GM10266 (cell line): ENCODE measurements around the gene EXOC3.
"Not testable (repeated sequence)": the region's sequence is repeated elsewhere in the genome, so short reads cannot be mapped to it uniquely, and the experiment has no call there.

Experiments
- DNase-seq: peaks from one replicate; pipeline ENCODE4 v3.0.0; 2012; ENCODE audit errors: extremely low spot score
- TF ChIP-seq, protein P1 (sequence below): IDR thresholded peaks from 2 replicates; pipeline ENCODE4 v1.5.1; 2012; ENCODE audit warnings: mild to moderate bottlenecking, low read depth; ENCODE audit not compliant: control insufficient read depth, insufficient read depth; ENCODE audit errors: missing control alignments

Gene EXOC3

GRCh38 chr5:442335-443238, at the start of gene EXOC3:
Gene EXOC3, plus strand, starts transcription at chr5:443176. Its CDS starts 3,030 bp downstream, at chr5:446206.
- peak; percentile 95 for DNase-seq
- TF ChIP-seq, protein P1, sequence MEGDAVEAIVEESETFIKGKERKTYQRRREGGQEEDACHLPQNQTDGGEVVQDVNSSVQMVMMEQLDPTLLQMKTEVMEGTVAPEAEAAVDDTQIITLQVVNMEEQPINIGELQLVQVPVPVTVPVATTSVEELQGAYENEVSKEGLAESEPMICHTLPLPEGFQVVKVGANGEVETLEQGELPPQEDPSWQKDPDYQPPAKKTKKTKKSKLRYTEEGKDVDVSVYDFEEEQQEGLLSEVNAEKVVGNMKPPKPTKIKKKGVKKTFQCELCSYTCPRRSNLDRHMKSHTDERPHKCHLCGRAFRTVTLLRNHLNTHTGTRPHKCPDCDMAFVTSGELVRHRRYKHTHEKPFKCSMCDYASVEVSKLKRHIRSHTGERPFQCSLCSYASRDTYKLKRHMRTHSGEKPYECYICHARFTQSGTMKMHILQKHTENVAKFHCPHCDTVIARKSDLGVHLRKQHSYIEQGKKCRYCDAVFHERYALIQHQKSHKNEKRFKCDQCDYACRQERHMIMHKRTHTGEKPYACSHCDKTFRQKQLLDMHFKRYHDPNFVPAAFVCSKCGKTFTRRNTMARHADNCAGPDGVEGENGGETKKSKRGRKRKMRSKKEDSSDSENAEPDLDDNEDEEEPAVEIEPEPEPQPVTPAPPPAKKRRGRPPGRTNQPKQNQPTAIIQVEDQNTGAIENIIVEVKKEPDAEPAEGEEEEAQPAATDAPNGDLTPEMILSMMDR, result no peak

DNA sequence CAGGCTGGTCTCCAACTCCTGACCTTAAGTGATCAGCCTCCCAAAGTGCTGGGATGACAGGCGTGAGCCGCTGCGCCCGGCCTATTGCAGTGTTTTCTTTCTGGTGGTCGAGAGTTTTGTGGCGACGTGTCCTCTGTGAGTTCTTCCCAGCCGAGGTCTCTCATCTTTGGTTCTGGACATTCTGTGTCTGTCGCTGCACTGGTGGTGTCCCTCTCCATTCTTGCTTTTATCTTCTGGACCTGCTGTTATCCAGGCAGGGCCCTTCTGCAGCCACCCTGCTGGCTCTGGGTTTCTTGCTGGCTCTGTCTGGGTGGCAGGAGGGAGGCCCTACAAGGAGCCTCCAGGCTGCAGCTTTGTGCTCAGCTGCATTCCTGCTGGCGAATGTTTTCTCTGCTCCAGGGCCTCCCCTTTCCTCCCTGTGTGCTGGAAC, 49.1 kb upstream of the EXOC3 start:
- DNase-seq, result no peak

DNA sequence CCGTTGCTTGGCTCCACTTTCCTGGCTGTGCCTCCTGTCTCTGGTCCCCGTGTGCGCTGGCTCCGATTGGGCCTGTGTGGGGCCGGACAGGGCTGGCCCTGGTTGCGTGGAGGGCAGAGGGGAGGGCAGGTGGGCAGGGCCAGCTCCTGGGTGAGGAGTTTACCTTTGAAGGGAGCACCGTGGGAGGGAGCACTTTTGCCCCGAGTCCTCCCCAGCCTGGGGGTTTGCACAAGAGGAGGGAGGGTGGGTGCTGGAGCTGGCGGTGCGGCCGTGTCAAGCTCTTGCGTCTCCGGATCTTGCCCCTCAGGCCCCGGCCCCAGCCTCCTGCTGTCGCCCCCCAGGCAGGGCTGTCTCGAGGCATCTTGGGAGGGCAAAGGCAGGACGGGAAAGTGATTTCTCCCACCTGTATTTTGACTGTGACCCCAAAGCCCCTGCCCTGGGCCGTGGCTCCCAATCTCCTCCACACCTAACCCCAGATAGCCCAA, 48.3 kb upstream of the EXOC3 start:
- no peak for DNase-seq
- TF ChIP-seq, protein P1, result no peak

More for the DNA sequence above, 49.1 kb upstream of the EXOC3 start:
- TF ChIP-seq, protein P1, result no peak

DNA sequence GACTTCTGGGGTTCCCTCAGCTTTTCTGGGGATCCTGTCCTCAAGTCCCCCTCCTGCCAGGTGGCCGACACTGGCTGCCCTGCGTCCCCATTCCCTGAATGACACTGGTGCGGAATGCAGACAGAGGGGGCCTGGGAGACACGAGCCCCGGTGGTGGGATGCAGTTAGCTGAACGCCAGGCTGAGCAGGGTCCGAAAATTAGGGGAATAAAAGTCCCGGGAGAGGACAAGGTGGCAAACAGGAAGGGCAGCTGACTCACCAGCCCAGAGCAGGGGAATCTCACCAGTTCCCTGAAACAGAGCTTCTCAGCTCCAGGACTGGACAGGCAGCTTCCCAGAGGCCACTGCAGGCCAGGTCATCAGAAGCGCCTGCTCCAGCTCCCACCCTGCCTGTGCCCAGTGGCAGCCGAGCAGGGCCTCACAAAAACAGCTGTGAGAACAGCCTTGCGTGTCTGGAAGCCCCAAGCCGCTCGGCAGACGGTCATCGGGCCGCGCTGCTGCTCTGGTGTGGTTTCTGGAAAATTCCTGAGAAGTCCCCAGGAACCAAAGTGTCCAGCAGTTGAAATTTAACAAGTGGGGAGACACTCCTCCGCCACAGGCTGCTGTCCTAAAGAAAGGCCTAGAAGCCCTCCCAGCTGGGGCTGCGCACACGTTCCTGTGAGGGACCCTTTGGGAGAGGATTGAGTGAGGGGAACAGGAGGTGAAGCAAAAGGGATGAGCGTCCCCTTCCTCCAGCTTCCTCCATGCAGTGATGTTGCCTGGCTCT, 47.6 kb upstream of the EXOC3 start:
- DNase-seq, result no peak
- TF ChIP-seq, protein P1, result no peak

DNA sequence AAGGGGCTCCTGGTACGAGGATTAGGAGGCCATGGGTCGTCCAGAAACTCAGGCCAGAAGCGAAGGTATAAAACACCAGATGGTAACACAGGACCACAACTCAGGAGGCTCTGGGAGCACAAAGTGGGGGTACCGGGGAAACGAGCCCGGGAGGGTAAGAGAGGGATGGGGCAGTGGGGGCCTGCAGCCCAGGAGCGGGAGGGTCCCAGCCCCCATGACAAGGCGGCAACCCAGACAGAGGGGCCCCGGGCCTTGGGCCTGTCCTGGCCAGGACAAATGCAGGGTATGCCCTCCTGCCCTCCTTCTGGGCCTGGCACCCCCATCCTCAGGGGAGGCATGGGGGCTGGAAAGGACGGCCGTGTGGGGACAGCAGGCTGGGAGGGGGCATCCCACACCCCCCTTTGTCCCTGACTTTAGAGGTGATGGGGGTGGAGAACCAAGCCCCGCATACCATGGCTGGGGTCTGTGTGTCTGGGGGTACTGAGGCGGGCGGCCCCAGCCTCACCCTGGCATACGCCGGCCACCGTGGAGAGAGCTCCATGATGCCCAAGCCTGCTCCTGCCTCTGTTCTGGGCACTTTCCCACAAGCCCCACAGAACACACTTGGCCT, 47.0 kb upstream of the EXOC3 start:
- no peak for DNase-seq

GRCh38 chr5:396531-396961, 46.4 kb upstream of the EXOC3 start:
- TF ChIP-seq, protein P1, result no peak
- no peak for DNase-seq

More for the DNA sequence above, 47.0 kb upstream of the EXOC3 start:
- TF ChIP-seq, protein P1, result no peak

GRCh38 chr5:398141-398474, 44.9 kb upstream of the EXOC3 start:
- not testable (repeated sequence) for DNase-seq
